HG03378 (cell line): Measurements from ENCODE around the gene ARFGEF3.

Experiments used
- ATAC-seq: cut with Tn5 transposase; IDR thresholded peaks from one replicate; pipeline ENCODE4 v1.9.1; 2021; ENCODE audit warnings: mild to moderate bottlenecking, moderate library complexity; ENCODE audit not compliant: unreplicated experiment

ARFGEF3 gene

GRCh38 chr6:138161088-138161337 lies 726 bp upstream of the ARFGEF3 start:
- ATAC-seq = no peak

GRCh38 chr6:138162111-138162954 lies 594 bp downstream of the ARFGEF3 start:
- no peak for ATAC-seq

GRCh38 chr6:138162955-138163575 lies 1.3 kb downstream of the ARFGEF3 start:
- no peak for ATAC-seq

GRCh38 chr6:138175596-138175995 lies 13.9 kb downstream of the ARFGEF3 start:
- ATAC-seq = no peak

- ATAC-seq = no peak
These were observed 15.0 kb downstream of the ARFGEF3 start for GRCh38 chr6:138176652-138177232.

GRCh38 chr6:138182939-138183789 lies 21.4 kb downstream of the ARFGEF3 start:
- ATAC-seq = no peak

GRCh38 chr6:138183790-138184134 lies 22.0 kb downstream of the ARFGEF3 start:
- ATAC-seq = no peak

GRCh38 chr6:138184230-138184629 lies 22.5 kb downstream of the ARFGEF3 start:
- no peak for ATAC-seq

- ATAC-seq = no peak
These were observed 25.4 kb downstream of the ARFGEF3 start for GRCh38 chr6:138187156-138187555.

- no peak for ATAC-seq
These were observed 26.7 kb downstream of the ARFGEF3 start for GRCh38 chr6:138188278-138188941.

- no peak for ATAC-seq
These were observed 32.5 kb downstream of the ARFGEF3 start for GRCh38 chr6:138194287-138194686.

GRCh38 chr6:138196122-138196738 lies 34.5 kb downstream of the ARFGEF3 start:
- ATAC-seq = no peak

- no peak for ATAC-seq
These were observed 35.8 kb downstream of the ARFGEF3 start for GRCh38 chr6:138197570-138197969.

GRCh38 chr6:138198430-138199091 lies 36.8 kb downstream of the ARFGEF3 start:
- no peak for ATAC-seq

GRCh38 chr6:138201836-138202235 lies 40.1 kb downstream of the ARFGEF3 start:
- no peak for ATAC-seq

- no peak for ATAC-seq
These were observed 41.6 kb downstream of the ARFGEF3 start for GRCh38 chr6:138203315-138203714.

GRCh38 chr6:138204303-138204702 lies 42.6 kb downstream of the ARFGEF3 start:
- no peak for ATAC-seq

GRCh38 chr6:138204792-138205384 lies 43.1 kb downstream of the ARFGEF3 start:
- ATAC-seq = no peak

- ATAC-seq = no peak
These were observed 43.8 kb downstream of the ARFGEF3 start for GRCh38 chr6:138205437-138206094.
